ENCODE data around the gene PRPF19. TPM values are rescaled to one million over a fixed set of nuclear protein-coding genes. Genes with fewer than 3 reads are reported as not detected.

Gene PRPF19
- total and polyA plus RNA-seq, 2 of the 13 experiments (the other 11 are each of a cell fraction or from before 2014, with no cell fraction given), result 27.4 to 91.1 TPM

GRCh38 chr11:60933416-60934123 is 27.2 kb upstream of the PRPF19 start (continued):
- TF ChIP-seq ZFP37 (CRISPR knock-in tag; IDR thresholded peaks at IDR 0.05; ENCODE audit: borderline replicate concordance), result no peak
- TF ChIP-seq, protein P1, sequence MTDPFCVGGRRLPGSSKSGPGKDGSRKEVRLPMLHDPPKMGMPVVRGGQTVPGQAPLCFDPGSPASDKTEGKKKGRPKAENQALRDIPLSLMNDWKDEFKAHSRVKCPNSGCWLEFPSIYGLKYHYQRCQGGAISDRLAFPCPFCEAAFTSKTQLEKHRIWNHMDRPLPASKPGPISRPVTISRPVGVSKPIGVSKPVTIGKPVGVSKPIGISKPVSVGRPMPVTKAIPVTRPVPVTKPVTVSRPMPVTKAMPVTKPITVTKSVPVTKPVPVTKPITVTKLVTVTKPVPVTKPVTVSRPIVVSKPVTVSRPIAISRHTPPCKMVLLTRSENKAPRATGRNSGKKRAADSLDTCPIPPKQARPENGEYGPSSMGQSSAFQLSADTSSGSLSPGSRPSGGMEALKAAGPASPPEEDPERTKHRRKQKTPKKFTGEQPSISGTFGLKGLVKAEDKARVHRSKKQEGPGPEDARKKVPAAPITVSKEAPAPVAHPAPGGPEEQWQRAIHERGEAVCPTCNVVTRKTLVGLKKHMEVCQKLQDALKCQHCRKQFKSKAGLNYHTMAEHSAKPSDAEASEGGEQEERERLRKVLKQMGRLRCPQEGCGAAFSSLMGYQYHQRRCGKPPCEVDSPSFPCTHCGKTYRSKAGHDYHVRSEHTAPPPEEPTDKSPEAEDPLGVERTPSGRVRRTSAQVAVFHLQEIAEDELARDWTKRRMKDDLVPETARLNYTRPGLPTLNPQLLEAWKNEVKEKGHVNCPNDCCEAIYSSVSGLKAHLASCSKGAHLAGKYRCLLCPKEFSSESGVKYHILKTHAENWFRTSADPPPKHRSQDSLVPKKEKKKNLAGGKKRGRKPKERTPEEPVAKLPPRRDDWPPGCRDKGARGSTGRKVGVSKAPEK (CRISPR knock-in tag; IDR thresholded peaks at IDR 0.05; ENCODE audit: borderline replicate concordance), result no peak
- TF ChIP-seq GPN1 (CRISPR knock-in tag; IDR thresholded peaks at IDR 0.05; ENCODE audit: borderline replicate concordance), result no peak
- TF ChIP-seq KDM6A (CRISPR knock-in tag; IDR thresholded peaks at IDR 0.05; ENCODE audit: low read depth), result no peak

GRCh38 chr11:60932605-60933356 is 26.4 kb upstream of the PRPF19 start:
- Histone ChIP-seq H3K9me3 (ENCODE audit: low read length) (no peaks in the 10 kb centered on the region), H3K36me3 (replicated peaks in 1 of 2; ENCODE audit: control insufficient read depth in 1 of 2, insufficient read depth in 2 of 2, low read length in 2 of 2) (peaks cover 3 to 4% of the 10 kb centered on the region in 2 experiments; a peak in 3 of 5 replicates), H3K4me2 (ENCODE audit: low read depth, low read length) (no peak overlapping the region), H3K27me3 (ENCODE audit: control insufficient read depth in 1 of 2, insufficient read depth in 2 of 2, low read length in 2 of 2) (no peaks in the 10 kb centered on the region), H2AFZ (ENCODE audit: low read length) (no peak overlapping the region), H3K9ac (ENCODE audit: insufficient read depth, low read depth, low read length) (no peak overlapping the region), H3K4me3 (replicated peaks in 1 of 3; ENCODE audit: insufficient read depth in 1 of 3, low read depth in 2 of 3, low read length in 3 of 3) (no peak overlapping the region), H3K4me1 (ENCODE audit: insufficient read depth, low read length) (peaks cover 10% of the 10 kb centered on the region), H3K27ac (ENCODE audit: extremely low read length, insufficient read depth, low read length) (no peak overlapping the region), H3K79me2 (ENCODE audit: insufficient read depth, low read length) (no peaks in the 10 kb centered on the region), H4K20me1 (ENCODE audit: insufficient read depth, low read length) (no peaks in the 10 kb centered on the region)
- FAIRE-seq (no peak), ATAC-seq (no peak), DNase-seq (ENCODE audit: low spot score) (no peak)
- BruUV-seq (replicated peaks), result no TSS peak
- 94% methylated on average over 4 of the region's 5 CpGs for WGBS (ENCODE audit: low lambda C conversion rate)
- no peak for TF ChIP-seq ZSCAN21 (CRISPR knock-in tag; IDR thresholded peaks at IDR 0.05; ENCODE audit: borderline replicate concordance)
- no peak for TF ChIP-seq NFKB2 (CRISPR knock-in tag; IDR thresholded peaks at IDR 0.05; ENCODE audit: borderline replicate concordance)
- no peak for TF ChIP-seq ZNF510 (CRISPR knock-in tag; IDR thresholded peaks at IDR 0.05; ENCODE audit: low read depth)
- no peak for TF ChIP-seq PPARG (CRISPR knock-in tag; conservative IDR thresholded peaks at IDR 0.05)
- no peak for TF ChIP-seq ARHGAP35 (CRISPR knock-in tag; IDR thresholded peaks at IDR 0.05; ENCODE audit: borderline replicate concordance)
- TF ChIP-seq EZH2 (conservative IDR thresholded peaks at IDR 0.05; ENCODE audit: low read depth, low read length), result no peak
- TF ChIP-seq ZNF335 (CRISPR knock-in tag; IDR thresholded peaks at IDR 0.05), result no peak
- TF ChIP-seq ZSCAN5A (CRISPR knock-in tag; IDR thresholded peaks at IDR 0.05; ENCODE audit: borderline replicate concordance), result no peak
- TF ChIP-seq ZFP62 (CRISPR knock-in tag; IDR thresholded peaks at IDR 0.05), result no peak
- CTCF ChIA-PET (ENCODE audit: low intra/inter-chr PET ratio, low total read pairs), result no interaction called here
- POLR2A ChIA-PET, result no interaction called here
- intact Hi-C loops (cut with micrococcal nuclease; ENCODE audit: unreplicated experiment) (no loop called here), in situ Hi-C loops (cut with HindIII; ENCODE audit: extremely low pct_ligation_motif_present, low pct_unique_long_range_greater_than_20kb) (no loop called here)

All from HepG2 (cell line).